KMS-11 (cell line): ENCODE results near the gene MITF.

ENCODE experiments used
- H2AFZ ChIP-seq: fragments of 200-600 bp; sonication (generic); 2 replicates; pipeline ENCODE4 v1.6.1; 2016; ENCODE audit warnings: antibody characterized with exemption, mixed run types, low read depth
- H3K27ac ChIP-seq: fragments of 200-600 bp; sonication (generic); 2 replicates; pipeline ENCODE4 v1.6.1; 2016; ENCODE audit warnings: mild to moderate bottlenecking, mixed run types
- H3K27me3 ChIP-seq: fragments of 200-600 bp; sonication (generic); 2 replicates; pipeline ENCODE4 v1.6.1; 2017; ENCODE audit warnings: mild to moderate bottlenecking, low read depth, mixed run types, moderate library complexity; ENCODE audit not compliant: insufficient read depth
- H3K36me3 ChIP-seq: fragments of 200-600 bp; sonication (generic); 2 replicates; pipeline ENCODE4 v1.6.1; 2017; ENCODE audit warnings: mild to moderate bottlenecking, mixed run types; ENCODE audit not compliant: insufficient read depth
- H3K4me1 ChIP-seq: fragments of 200-600 bp; sonication (generic); 2 replicates; pipeline ENCODE4 v1.6.1; 2016; ENCODE audit warnings: mild to moderate bottlenecking, low read depth, mixed run types; ENCODE audit not compliant: poor library complexity, severe bottlenecking
- H3K4me2 ChIP-seq: fragments of 200-600 bp; sonication (generic); 2 replicates; pipeline ENCODE4 v1.7.0; 2016; ENCODE audit warnings: mild to moderate bottlenecking, mixed run types
- H3K4me3 ChIP-seq: fragments of 200-600 bp; sonication (generic); IDR thresholded peaks from 2 replicates; pipeline ENCODE4 v1.6.1; 2017; ENCODE audit warnings: low read depth, low read length, mixed read lengths; ENCODE audit not compliant: insufficient read depth
- H3K79me2 ChIP-seq: fragments of 200-600 bp; sonication (generic); 2 replicates; pipeline ENCODE4 v1.6.1; 2016; ENCODE audit warnings: low read depth, mixed run types; ENCODE audit not compliant: insufficient read depth
- H3K9ac ChIP-seq: fragments of 200-600 bp; sonication (generic); 2 replicates; pipeline ENCODE4 v1.6.1; 2016; ENCODE audit warnings: mild to moderate bottlenecking, mixed run types
- H4K20me1 ChIP-seq: fragments of 200-600 bp; sonication (generic); 2 replicates; pipeline ENCODE4 v1.6.1; 2016; ENCODE audit warnings: mild to moderate bottlenecking, mixed run types; ENCODE audit not compliant: insufficient read depth
- TF ChIP-seq, protein P1 (sequence below): fragments of 200-600 bp; sonication (generic); conservative IDR thresholded peaks from 2 replicates; pipeline ENCODE4 v1.6.1; 2017; ENCODE audit warnings: low read depth, mild to moderate bottlenecking, antibody characterized with exemption, low read length, moderate library complexity, mixed read lengths

Gene MITF

DNA sequence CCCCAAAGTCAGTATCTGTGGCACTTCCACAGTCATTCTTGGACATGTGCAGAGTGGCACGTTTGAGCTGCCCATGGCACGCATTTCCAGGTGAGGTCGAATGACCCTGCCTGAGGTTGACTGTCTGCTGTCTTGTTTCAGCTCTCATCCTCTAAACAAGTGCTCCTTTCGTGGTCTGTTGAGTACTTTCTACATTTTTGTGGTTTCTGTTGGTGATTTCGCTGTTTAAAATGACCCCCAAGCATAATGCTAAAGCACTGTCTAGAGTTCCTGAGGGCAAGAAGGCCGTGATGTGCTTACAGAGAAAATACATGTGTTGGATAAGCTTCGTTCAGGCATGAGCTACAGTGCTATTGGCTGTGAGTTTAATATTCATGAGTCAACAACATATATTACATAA lies 220.3 kb downstream of the MITF start:
- H2AFZ ChIP-seq: no peak overlapping the region
- no peak overlapping the region for H3K4me3 ChIP-seq
- no peaks in the 10 kb centered on the region for H3K4me1 ChIP-seq
- H3K79me2 ChIP-seq: no peaks in the 10 kb centered on the region
- no peak overlapping the region for H3K27ac ChIP-seq
- no peaks in the 10 kb centered on the region for H3K27me3 ChIP-seq
- no peaks in the 10 kb centered on the region for H4K20me1 ChIP-seq
- no peak overlapping the region for H3K4me2 ChIP-seq
- no peak overlapping the region for H3K9ac ChIP-seq
- H3K36me3 ChIP-seq: no peaks in the 10 kb centered on the region
- TF ChIP-seq, protein P1, sequence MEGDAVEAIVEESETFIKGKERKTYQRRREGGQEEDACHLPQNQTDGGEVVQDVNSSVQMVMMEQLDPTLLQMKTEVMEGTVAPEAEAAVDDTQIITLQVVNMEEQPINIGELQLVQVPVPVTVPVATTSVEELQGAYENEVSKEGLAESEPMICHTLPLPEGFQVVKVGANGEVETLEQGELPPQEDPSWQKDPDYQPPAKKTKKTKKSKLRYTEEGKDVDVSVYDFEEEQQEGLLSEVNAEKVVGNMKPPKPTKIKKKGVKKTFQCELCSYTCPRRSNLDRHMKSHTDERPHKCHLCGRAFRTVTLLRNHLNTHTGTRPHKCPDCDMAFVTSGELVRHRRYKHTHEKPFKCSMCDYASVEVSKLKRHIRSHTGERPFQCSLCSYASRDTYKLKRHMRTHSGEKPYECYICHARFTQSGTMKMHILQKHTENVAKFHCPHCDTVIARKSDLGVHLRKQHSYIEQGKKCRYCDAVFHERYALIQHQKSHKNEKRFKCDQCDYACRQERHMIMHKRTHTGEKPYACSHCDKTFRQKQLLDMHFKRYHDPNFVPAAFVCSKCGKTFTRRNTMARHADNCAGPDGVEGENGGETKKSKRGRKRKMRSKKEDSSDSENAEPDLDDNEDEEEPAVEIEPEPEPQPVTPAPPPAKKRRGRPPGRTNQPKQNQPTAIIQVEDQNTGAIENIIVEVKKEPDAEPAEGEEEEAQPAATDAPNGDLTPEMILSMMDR: no peak

GRCh38 chr3:69961706-69962439 lies 222.6 kb downstream of the MITF start:
- Histone ChIP-seq H3K4me2 (no peak overlapping the region), H3K9ac (no peak overlapping the region), H3K79me2 (no peaks in the 10 kb centered on the region), H3K4me3 (no peak overlapping the region), H3K27me3 (no peaks in the 10 kb centered on the region), H4K20me1 (no peaks in the 10 kb centered on the region), H3K36me3 (no peaks in the 10 kb centered on the region), H2AFZ (no peak overlapping the region), H3K27ac (no peak overlapping the region), H3K4me1 (no peaks in the 10 kb centered on the region)
- TF ChIP-seq, protein P1: no peak

- H3K9ac ChIP-seq: no peak overlapping the region
- H3K27me3 ChIP-seq: no peaks in the 10 kb centered on the region
- TF ChIP-seq, protein P1: no peak
- no peaks in the 10 kb centered on the region for H3K36me3 ChIP-seq
- no peak overlapping the region for H3K4me3 ChIP-seq
- no peaks in the 10 kb centered on the region for H3K4me1 ChIP-seq
- no peaks in the 10 kb centered on the region for H4K20me1 ChIP-seq
- H3K4me2 ChIP-seq: no peak overlapping the region
- H3K27ac ChIP-seq: no peak overlapping the region
- no peaks in the 10 kb centered on the region for H3K79me2 ChIP-seq
- H2AFZ ChIP-seq: no peak overlapping the region
These were observed 224.4 kb downstream of the MITF start for GRCh38 chr3:69963643-69964042.

DNA sequence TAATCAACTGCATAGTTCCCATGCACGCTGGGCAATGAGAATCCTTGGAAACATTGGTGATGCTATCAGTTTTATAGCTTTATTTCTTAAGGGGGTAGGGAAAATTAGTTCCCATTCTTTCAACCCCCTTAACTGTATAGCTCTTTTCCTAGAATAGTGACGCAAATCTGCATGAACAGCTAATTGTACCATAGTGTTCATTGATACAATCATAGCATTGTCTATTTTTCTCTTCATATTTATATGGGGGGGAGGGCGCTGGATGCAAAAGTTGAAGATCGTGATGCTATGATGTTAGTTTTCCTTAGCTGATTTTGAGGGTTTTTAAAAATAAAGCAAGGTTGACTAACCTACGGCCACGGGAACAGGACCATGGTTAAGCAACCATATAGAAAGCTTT lies 227.9 kb downstream of the MITF start:
- no peak overlapping the region for H2AFZ ChIP-seq
- no peaks in the 10 kb centered on the region for H3K27me3 ChIP-seq
- TF ChIP-seq, protein P1: no peak
- H3K27ac ChIP-seq: no peak overlapping the region
- no peak overlapping the region for H3K4me3 ChIP-seq
- no peak overlapping the region for H3K4me2 ChIP-seq
- H4K20me1 ChIP-seq: no peaks in the 10 kb centered on the region
- H3K79me2 ChIP-seq: no peaks in the 10 kb centered on the region
- H3K36me3 ChIP-seq: no peaks in the 10 kb centered on the region
- no peak overlapping the region for H3K9ac ChIP-seq
- no peaks in the 10 kb centered on the region for H3K4me1 ChIP-seq
